HG02885 (cell line): ENCODE data around the gene ZNF341.
"Not testable (repeated sequence)": the region's sequence is repeated elsewhere in the genome, so short reads cannot be mapped to it uniquely, and the experiment has no call there.

Experiments used
- ATAC-seq: cut with Tn5 transposase; IDR thresholded peaks from one replicate; pipeline ENCODE4 v1.9.1; 2021; ENCODE audit warnings: mild to moderate bottlenecking; ENCODE audit not compliant: unreplicated experiment, poor library complexity

The ZNF341 gene

DNA sequence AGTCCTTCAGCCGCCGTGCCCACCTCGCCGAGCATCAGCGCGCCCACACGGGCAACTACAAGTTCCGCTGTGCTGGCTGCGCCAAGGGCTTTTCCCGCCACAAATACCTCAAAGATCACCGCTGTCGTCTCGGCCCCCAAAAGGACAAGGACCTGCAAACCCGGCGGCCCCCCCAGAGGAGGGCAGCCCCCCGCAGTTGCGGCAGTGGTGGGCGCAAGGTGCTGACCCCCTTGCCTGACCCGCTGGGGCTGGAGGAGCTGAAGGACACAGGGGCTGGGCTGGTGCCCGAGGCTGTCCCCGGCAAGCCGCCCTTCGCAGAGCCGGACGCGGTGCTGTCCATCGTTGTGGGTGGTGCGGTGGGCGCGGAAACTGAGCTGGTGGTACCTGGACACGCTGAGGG lies 59.2 kb downstream of the ZNF341 start:
- ATAC-seq, result no peak

DNA sequence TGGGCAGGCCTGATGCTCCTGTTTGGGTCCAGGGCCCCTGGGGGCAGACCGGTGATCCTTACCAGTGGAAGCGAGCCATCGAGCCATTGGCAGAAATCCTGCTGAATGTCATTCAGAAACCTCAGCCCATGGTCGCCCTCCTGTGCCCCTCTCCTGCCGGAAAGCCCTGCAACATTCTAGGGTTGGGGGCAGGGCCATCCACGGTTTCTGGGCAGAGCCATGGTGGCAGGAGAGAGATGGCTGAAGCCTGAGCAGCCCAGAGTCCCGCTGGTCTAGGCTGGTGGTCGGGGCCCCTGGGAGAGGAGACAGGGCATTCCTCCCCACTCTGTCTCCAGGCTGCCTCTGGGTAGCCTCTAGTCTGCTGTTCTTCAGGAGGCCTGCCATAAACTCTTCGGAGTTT lies 59.7 kb downstream of the ZNF341 start:
- no peak for ATAC-seq

DNA sequence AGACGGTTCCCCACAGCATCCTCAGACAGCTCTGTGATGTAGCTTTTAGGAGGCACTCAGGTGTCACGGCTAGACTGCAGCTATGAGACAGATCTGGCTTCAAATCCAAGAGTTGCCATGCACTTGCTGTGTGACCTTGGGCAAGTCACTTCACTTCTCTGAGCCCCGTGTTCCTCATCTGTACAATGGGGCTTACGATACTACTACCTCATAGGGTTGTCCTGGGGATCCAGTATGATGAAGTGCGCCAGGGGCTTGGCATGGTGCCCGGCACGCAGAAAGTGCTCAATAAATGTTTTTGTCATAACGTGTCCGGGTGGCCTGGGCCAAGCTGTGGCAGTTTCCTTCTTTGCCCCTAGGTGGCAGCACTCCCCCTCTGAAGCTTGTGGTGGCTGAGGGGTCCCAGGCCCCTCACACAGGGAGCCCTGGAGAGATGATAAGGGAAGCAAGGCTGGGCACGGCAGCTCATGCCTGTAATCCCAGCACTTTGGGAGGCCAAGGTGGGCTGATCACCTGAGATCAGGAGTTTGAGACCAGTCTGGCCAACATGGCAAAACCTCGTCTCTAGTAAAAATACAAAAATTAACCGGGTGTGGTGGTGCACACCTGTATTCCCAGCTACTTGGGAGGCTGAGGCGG lies 60.3 kb downstream of the ZNF341 start:
- no peak for ATAC-seq

DNA sequence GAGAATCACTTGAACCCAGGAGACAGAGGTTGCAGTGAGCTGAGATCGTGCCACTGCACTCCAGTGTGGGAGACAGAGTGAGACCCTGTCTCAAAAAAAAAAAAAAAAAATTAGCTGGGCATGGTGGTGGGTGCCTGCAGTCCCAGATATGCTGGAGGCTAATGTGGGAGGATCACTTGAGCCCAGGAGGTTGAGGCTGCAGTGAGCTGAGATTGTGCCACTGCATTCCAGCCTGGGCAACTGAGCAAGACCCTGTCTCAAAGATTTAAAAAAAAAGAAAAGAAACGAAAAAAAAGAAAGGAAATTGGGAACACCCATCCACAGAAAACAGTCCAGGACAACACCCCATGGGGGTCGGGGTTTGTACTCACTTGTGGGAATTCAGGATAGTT lies 60.8 kb downstream of the ZNF341 start:
- not testable (repeated sequence) for ATAC-seq

DNA sequence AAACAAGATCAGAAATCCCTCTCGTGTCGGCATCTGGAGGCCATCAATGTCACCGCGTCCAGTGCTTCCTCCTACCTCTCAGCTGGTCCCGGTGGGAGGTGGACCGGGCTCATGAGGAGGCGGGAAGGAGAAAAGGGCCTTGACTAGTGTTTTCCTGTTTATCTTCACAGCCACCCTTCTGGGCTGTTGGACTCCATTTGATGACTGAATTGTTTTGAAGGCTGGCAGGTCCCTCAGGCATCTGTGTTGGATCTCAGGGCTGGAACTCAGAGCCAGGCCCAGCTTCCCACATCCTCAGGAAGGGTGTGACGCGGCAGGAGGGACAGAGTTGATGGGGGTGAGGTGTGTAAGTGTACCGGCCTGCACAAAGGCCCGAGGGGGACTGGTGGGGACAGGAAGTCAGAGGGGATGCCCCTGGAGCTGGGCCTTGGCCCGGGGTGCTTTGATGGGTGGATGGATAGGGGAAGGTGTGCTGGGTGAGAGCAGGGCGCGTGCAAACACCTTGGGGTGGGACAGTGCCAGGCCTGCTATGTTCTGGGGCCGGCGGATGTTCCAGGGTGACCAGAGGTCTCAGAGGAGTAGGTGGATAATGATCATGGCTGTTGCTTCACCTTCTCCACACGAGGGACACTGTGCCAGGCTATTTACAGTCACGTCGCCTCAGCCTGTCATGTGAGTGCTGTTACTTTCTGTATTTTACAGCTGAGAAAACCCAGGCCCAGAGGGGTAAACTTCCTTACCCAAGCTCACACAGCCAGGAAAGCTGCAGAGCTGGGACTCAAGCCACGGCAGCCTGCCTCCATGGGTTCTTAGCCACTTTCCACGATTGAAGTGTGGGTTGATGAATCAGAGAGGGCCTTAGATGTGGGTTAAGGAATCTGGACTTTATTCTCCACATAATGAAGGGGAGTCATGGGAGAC lies 61.5 kb downstream of the ZNF341 start:
- no peak for ATAC-seq

DNA sequence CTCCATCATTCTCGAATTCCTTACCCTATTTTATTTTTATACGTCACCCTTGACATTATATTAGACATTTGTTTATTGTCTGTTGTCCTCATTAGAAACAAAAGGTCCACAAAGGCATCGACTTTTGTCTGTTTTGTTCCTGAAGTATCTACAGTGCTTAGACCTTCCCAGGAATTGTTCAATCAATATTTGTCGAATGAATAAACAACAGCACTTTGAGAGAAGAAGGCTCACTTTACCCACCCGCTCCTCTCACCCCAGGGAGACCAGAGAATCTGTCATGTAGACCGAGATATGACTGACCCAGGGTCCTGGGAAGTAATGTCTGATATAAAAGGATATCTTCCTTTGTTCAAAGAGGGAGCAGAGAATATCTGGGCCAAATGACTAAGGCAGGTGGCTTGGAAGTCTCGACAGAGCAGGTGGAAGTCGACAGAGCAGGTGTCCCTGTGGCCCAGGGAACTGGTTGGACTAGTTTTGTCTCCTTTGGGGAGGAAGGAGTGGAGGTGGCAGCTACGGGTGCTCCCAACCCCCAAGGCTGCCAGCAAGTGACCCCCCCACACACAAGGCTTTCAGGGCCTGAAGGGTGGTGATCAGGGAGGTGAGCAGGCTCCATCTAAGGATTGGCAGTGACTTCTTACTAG lies 64.6 kb downstream of the ZNF341 start:
- ATAC-seq, result no peak

DNA sequence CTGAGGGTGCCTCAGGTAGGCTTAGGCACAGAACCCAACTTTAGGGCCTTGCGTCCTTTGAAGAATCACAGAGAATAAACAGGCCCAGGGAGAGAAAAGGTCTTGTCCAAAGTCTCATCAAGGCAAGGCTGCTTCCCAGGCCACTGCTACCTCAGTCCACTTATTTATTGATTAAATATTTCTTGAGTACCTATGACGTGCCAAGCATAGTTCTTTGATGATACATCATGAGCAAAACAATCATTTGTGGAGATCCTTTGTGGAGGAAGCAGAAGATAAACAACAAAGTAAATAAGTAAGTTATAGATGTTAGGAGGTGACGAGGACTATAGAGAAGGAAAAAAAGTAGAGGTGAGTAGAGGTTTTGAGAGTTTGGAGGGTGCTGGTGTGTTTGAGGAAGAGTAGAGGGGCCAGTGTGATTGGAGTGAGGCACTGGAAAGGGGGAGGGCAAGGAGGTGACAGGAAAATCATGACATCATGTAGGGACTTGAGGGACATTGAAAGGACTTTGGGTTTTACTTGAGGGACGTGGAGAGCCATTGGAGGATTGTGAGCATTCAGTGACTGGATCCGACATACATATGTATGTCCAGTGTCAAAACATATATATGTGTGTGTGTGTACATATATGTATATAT lies 65.2 kb downstream of the ZNF341 start:
- ATAC-seq, result no peak

DNA sequence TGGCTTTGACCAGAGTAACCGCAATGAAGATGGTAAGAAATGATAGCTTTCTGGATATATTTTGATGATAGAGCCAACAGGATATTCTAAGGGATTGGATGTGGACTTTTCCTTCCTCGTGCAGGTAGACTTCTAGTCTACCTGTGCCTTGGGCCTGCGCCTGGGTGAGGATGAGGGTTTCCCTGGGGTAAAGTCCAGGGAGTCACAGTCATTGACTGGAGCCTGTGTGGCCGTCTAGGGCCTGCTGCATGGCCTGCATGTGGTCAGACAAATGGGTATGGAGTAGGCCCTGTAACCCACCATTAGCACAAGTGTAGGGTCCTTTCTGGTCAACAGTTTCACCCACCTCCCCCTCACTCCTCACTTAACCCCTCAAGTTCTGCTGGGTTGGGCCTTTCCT lies 66.6 kb downstream of the ZNF341 start:
- no peak for ATAC-seq

DNA sequence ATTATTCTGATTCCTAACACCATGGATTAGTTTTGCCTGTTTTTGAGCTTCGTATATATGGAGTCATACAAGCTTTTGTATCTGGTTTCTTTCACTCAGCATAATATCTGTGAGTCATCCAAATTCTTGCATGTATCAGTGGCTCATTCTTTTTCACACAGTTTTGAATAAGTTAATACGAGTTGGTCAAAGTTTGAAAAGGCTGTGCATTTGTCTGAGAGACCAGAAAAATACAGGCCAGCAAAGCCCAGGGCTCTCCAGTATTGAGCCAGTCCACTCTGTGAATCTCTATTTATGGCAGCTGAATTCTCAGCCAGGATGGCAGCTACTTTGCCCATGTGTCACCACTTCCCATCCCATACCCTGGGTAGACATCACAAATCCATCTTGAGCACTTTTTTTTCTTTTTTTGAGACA lies 72.1 kb downstream of the ZNF341 start:
- no peak for ATAC-seq

DNA sequence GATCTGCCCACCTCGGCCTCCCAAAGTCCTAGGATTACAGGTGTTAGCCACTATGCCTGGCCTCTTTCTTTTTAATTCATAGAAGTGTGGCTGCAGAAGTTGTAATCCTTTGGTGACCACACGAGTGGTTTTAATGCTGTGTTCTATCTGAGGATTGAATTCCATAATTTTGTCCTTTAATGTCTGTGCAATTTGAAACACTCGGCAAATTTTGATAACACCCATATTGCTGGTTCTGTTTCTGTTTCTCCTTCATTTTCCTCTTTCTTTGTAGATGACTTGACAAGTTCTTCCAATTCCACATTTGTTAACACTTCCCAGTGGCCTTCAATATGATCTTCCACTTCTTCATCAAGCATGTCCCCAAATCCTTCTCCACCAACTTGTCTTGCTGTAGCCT lies 76.6 kb downstream of the ZNF341 start:
- no peak for ATAC-seq

DNA sequence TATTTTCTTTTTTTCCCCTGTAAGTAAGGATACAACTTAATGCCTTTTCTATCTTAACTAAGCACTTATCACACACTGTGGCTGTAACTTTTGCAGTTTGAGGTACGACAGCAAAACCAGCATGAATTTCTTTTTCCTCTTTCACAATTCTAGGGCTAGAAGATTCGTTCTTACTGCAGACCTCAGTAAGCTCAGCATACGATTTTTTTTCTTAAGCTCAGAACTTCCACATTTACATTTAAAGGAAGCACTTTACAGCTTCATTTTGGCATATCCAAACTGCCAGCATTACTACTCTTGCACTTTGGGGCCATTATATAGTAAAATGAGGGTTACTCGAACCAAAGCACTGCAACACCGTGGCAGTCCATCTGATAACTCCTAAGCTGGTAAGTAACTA lies 78.5 kb downstream of the ZNF341 start:
- no peak for ATAC-seq

DNA sequence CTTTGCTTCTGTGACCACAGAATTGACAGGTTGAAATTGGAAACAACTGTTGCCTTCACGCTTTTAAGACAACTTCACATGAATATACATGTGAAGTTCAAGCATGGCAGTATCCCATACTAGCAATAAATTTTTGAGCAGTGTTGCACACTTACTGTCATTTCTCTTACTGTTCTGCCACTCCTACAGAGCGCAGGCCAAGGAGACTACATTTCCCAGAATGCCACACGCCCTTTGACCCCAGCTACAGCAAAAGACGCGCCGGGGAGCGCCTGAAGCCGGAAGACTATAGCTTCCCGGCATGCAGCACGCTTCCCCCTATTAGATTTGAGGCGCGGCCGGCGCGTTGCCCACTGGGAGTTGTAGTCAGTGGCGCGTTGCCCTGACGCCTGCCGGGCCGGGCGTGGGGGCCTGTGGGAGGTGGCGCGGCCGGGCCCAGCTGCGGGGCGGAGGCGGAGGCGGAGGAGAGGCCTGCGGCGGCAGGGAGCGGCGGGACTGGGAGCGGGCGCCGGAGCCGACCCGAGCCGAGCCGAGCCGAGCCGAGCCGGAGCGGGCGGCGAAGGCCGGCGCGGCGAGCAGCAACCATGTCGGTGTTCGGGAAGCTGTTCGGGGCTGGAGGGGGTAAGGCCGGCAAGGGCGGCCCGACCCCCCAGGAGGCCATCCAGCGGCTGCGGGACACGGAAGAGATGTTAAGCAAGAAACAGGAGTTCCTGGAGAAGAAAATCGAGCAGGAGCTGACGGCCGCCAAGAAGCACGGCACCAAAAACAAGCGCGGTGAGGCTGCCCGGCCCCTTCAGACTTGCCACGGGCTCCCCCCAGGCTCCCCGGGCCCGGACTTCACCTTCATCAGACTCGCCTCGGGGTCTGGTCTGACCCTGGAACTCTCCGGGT lies 79.3 kb downstream of the ZNF341 start, which contains the start of gene CHMP4B:
Gene CHMP4B, plus strand, starts transcription at position 464 of the 891 bp plus-strand sequence. Its CDS starts 121 bp downstream, at position 585.
- peak; percentile 98 for ATAC-seq

DNA sequence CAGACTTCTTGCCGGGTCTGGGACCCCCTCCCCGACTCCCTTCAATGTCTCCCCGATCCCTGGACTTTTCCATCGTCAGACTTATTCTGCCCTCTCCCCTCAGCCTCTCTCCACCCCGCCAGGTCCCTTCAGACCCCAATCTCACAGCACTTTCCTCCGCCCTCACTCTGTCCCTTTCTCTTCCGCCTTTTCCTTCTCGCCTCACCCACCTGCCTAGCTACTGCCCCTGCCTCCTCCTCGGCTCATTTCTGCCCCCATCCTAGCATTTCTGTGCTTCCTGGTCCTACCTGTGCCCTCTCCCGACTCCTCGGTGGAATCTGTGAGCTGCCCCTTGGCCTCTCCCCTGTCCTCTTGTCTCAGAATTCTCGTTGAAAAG lies 80.0 kb downstream of the ZNF341 start:
- ATAC-seq, result peak; percentile 9

DNA sequence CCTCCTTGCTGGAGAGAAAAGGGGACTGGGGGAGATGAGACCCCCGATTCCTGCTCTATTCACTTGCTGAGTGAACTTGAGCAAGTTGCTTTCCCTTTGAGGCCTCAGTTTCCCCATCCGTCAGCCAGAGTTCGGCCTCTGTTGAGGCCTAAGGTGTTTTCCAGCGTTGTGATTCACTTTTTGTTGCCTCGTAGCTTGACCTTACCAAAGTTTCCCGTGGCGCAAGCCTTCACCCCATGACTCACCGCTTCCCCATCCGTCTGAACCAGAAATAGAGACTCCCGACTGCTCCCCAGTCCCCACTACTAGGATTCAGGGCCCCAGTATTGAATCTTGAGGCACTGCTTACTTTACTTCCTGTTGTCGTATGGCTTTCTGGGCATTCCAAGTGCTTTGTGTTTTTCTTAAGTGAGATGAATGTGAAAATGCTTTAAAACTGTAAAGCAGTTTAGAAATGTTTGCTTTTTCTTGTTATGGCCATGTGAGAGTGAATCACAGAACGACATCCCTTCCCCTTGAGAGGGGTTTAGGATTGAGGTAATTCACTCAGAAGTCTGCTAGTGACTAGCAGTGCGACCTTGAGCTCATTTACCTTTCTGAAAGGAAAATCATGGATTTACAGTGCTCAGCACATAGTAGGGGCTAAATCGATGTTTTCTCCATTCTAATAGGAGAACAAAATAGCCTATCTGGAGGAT lies 80.5 kb downstream of the ZNF341 start:
- no peak for ATAC-seq

DNA sequence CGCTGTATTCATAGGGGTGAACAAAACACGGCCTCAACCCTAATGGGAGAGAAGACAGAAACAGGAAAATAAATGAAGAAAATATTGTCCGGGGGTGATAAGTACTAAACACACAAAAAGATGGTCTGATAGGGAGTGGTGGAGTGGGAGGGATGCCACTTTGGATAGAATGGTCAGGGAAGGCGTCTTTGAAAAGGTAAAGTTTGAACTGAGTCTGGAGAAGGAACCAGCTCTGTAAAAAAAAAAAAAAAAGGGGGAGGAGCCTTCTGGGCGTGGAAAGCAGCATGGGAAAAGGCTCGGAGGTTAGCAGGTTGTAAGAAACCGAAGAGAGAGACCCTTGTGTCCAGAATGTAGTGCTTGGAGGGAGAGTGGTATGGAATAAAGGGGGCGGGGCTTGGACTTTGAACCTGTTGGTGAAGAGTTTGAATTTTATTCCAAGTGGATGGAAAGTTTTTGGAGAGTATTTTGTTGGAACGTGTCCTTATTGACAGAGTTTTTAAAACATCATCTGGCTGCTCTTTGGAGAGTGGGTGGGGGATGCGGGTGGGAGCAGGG lies 81.2 kb downstream of the ZNF341 start:
- no peak for ATAC-seq

DNA sequence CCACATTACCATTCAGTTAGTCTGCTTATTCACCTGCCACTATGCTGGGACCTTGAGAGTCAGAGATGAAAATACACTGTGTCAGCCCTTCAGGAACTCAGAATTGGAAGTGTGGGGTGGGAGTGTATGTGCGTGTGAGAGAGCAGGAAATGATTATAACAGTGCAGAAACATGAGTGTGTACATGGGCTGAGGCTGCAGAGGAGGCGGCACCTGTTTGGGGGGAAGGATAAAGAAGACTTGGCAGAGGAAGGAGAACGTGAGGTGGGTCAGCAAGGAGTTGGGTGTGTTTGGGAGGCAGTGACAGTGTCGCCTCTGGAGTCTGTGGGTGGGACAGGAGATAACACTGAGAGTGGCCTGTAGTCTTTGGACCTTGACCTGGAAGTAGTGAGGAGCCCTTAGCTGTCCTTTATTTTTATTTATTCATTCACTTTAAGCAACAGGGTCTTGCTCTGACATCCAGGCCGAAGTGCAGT lies 82.5 kb downstream of the ZNF341 start:
- no peak for ATAC-seq

DNA sequence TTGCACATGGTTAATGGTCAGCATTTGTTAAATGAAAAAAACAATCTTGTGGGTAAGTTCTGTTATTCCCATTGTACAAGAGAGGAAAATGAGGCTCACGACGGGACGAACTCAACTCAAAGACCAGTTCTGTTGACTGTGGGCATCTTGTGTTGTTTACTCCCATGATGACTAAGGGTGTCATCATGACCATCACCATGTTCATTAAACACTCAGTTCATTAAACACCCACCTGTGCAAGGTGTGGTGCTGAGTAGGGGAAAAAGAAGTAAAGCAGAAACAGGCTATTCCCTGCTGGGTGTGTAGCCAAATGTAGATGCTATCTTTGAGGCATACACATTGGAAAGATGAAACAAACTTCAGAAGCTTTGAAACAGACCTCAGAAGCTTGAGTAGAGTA lies 83.9 kb downstream of the ZNF341 start:
- ATAC-seq, result no peak

DNA sequence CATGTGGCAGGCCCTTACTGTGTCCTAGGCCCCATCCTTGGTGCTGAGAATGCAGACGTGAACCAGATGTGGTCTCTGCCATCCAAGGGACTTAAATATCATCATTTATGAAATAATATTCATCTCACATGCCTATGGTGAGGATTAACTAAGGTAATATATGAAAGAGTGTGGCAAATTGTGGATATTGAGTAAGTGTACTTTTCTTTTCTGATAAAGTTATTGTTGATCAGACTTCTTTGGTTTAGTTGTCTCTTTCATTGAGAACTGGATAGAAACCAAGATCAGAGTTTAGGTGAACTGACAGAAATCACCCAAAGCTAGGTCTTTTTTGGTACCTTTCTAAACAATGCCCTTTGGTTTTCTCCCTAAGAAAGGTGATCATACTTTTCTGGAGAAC lies 84.4 kb downstream of the ZNF341 start:
- no peak for ATAC-seq

DNA sequence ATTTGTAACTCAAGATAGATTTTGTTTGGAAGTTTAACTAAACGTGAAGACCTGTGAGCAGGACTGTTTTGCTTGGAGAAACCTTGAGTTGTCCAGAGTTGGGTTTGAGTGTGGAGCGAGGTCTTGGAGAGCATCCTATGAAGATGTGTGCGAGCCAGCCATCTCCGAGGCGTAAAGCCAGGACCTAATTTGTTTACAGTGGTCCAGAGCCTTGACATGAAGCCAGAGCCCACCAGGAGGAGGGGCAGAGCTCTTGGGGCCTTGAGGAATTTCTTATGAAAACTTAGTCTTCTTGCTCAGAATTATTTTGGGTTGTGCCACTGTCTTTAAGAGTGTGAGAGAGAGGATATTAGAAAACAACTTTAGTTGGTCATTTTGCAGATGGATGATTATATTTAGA lies 85.6 kb downstream of the ZNF341 start:
- ATAC-seq, result no peak
